Mucosa of stomach (tissue), 1 donor: ENCODE data around the gene TCP11.

Experiments used
- H3K27me3 ChIP-seq: one replicate; pipeline ENCODE4 v1.7.0; 2013; ENCODE audit warnings: mild to moderate bottlenecking, low read length; ENCODE audit not compliant: control insufficient read depth, insufficient read depth
- H3K36me3 ChIP-seq: one replicate; pipeline ENCODE4 v1.7.0; 2013; ENCODE audit warnings: low read length; ENCODE audit not compliant: control insufficient read depth, insufficient read depth
- H3K4me1 ChIP-seq: one replicate; pipeline ENCODE4 v1.7.0; 2013; ENCODE audit warnings: mild to moderate bottlenecking, low read length; ENCODE audit not compliant: control insufficient read depth, insufficient read depth
- H3K4me3 ChIP-seq: one replicate; pipeline ENCODE4 v1.7.0; 2013; ENCODE audit warnings: low read length
- H3K9ac ChIP-seq: one replicate; pipeline ENCODE4 v1.7.0; 2013; ENCODE audit warnings: mild to moderate bottlenecking, low read length, moderate library complexity
- H3K9me3 ChIP-seq: one replicate; pipeline ENCODE4 v1.7.0; 2013; ENCODE audit warnings: mild to moderate bottlenecking, low read length, moderate library complexity; ENCODE audit not compliant: control insufficient read depth
- donor health status: Pancreatic carcinoma.

The TCP11 gene

GRCh38 chr6:35168461-35168861 is 27.3 kb upstream of the TCP11 start:
- peaks cover 35% of the 10 kb centered on the region for H3K4me1 ChIP-seq
- H3K4me3 ChIP-seq: no peak overlapping the region
- H3K27me3 ChIP-seq: no peaks in the 10 kb centered on the region
- H3K9ac ChIP-seq: no peak overlapping the region
- no peaks in the 10 kb centered on the region for H3K9me3 ChIP-seq
- no peaks in the 10 kb centered on the region for H3K36me3 ChIP-seq

DNA sequence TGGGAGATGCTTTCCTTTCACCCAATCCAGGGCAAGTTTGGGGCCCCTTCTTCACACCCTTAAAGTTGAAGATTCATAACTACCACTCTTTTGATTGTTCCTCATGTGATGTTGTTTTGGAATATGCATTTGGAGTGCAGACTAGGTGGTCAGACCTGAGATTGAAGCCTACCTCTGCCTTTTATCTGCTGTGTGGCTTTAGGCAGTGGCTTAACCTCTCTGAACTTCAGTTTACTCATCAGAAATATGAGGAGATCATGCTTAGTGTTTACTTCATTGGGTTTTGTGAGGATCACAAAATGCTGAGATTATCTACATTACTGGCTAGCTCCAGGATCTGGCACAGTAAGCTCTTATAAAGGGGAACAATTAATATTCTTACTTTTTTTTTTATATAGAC is 26.4 kb upstream of the TCP11 start:
- Histone ChIP-seq H3K4me3 (no peak overlapping the region), H3K9me3 (no peaks in the 10 kb centered on the region), H3K36me3 (no peaks in the 10 kb centered on the region), H3K4me1 (peaks cover 38% of the 10 kb centered on the region), H3K27me3 (no peaks in the 10 kb centered on the region), H3K9ac (no peak overlapping the region)

- Histone ChIP-seq H3K9ac (peak overlapping the region; percentile 51), H3K4me1 (peaks cover 41% of the 10 kb centered on the region), H3K4me3 (no peak overlapping the region), H3K27me3 (no peaks in the 10 kb centered on the region), H3K9me3 (no peaks in the 10 kb centered on the region), H3K36me3 (no peaks in the 10 kb centered on the region)
Observed at GRCh38 chr6:35166520-35166919, 25.4 kb upstream of the TCP11 start.

DNA sequence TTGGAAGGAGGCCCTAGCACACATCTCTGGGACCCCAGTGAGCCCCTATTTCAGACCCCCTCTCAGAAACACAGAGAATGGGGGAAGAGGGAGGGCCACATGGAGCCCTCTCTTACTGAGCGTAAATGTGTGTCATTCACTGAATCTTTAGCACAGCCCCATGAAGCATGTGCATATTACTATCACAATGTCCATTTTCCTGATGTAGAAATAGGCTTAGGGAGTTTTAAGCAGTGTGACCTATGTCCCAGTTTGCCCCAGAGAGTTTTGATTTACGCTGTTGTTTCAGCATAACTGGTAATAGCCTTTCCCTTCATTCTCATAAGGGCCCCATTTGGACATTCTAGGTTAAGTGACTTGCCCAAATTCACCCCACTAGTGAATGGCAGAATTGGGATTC is 25.0 kb upstream of the TCP11 start:
- no peaks in the 10 kb centered on the region for H3K36me3 ChIP-seq
- no peak overlapping the region for H3K4me3 ChIP-seq
- H3K9ac ChIP-seq: peak overlapping the region; percentile 51
- peaks cover 44% of the 10 kb centered on the region for H3K4me1 ChIP-seq
- H3K27me3 ChIP-seq: no peaks in the 10 kb centered on the region
- H3K9me3 ChIP-seq: no peaks in the 10 kb centered on the region

- Histone ChIP-seq H3K36me3 (no peaks in the 10 kb centered on the region), H3K9me3 (no peaks in the 10 kb centered on the region), H3K4me3 (no peak overlapping the region), H3K9ac (peak overlapping the region; percentile 51), H3K27me3 (no peaks in the 10 kb centered on the region), H3K4me1 (peaks cover 48% of the 10 kb centered on the region)
Observed at GRCh38 chr6:35165630-35166071, 24.5 kb upstream of the TCP11 start.

DNA sequence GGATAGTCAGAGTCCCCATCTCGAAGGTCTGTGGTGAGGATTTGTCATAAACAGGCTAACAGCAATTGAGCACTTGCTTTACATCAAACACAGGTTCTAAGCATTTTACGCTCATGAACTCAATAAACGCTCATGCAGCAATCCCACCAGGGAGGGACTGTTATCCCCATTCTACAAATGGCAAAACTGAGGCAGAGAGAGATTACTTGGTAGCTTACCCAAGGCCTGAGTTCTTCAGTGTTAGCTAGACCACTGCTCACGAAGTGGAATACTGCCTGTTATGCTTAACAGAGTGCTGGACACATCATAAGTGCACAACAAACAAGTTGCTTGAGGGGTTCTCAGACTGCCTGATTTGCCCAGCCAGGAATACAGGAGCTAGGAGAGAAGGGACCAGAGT is 23.7 kb upstream of the TCP11 start:
- Histone ChIP-seq H3K4me1 (peaks cover 48% of the 10 kb centered on the region), H3K27me3 (no peaks in the 10 kb centered on the region), H3K9ac (peak overlapping the region; percentile 51), H3K9me3 (no peaks in the 10 kb centered on the region), H3K4me3 (no peak overlapping the region), H3K36me3 (no peaks in the 10 kb centered on the region)

DNA sequence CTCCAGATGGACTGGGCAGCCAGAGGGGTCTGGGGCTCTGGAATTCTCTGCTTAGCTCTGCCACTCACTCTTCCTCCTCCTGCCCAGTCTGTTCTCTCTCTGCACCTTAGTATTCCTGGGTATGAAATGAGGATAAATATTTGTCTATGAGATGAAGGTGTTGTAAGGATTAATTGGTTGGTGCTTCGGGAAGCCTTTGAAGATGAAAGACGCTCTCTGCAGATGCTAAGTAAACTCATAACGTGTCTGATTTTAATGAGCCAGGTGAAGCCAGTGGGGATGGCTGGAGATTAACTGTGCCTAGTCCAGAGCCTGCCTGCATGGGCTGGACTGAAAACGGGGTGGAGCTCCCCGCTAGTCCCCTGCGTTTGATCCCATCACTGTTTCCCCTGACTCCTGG is 23.1 kb upstream of the TCP11 start:
- Histone ChIP-seq H3K27me3 (no peaks in the 10 kb centered on the region), H3K4me1 (peaks cover 48% of the 10 kb centered on the region), H3K9ac (no peak overlapping the region), H3K9me3 (no peaks in the 10 kb centered on the region), H3K4me3 (no peak overlapping the region), H3K36me3 (no peaks in the 10 kb centered on the region)

DNA sequence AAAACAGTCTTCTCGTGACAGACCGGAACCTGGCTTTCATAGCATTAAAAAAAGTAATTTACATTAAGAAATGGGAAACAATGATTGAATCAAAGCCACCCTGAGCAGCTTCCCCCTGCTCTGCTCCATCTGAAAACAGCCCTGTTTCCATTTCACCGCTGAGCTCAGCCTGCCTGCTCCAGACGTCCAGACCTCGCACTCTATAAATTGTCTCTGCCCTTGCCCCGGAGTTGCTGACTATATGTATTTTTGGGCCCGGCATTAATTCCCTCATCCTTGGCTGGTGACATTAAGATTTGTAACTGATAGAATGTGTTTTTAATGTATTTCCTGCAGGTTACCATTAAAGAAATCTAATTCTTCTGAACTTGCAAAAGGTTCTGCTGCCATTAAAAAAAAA is 22.7 kb upstream of the TCP11 start:
- peaks cover 48% of the 10 kb centered on the region for H3K4me1 ChIP-seq
- H3K36me3 ChIP-seq: no peaks in the 10 kb centered on the region
- H3K27me3 ChIP-seq: no peaks in the 10 kb centered on the region
- no peak overlapping the region for H3K4me3 ChIP-seq
- no peak overlapping the region for H3K9ac ChIP-seq
- no peaks in the 10 kb centered on the region for H3K9me3 ChIP-seq

DNA sequence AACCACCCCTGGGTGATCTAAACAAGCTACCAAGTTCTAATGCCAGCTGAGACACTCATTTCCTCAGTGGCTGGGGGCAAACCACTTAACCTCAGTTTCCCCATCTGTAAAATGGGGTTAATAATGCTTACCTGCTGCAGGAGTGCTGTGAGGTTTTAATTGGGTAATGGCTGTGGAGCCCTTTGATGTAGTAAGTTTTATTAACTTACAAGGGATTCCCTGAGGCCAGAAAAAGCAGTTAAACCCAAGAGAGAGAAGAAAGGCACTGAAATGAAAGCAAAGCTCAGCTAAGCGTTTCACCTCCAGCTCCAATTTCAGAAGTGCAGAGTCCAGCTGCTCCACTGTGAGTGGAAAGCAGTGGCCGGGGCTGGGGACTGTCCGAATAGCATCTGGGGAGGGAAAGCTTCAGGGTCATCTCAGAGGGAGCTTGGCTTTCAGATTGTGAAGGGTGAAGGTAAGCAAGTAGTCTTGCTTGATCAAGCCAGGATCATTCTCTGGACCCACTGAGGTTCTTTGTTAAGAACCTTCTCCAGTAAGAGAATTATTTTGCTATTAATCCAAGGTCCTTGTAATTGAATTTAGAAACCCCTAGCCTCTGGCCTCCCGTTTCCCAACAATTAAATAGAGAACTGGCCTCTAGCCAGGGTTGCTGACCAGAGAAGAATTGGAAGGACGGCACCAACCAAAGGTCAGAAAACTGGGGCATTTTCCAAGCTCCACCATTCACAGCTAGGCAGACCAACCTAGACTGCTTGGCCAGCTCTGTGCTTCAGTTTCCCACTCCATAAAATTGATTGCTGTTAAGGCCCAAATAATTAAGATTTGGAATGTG is 20.9 kb upstream of the TCP11 start:
- H3K4me1 ChIP-seq: peaks cover 40% of the 10 kb centered on the region
- no peaks in the 10 kb centered on the region for H3K27me3 ChIP-seq
- no peaks in the 10 kb centered on the region for H3K9me3 ChIP-seq
- no peak overlapping the region for H3K9ac ChIP-seq
- H3K4me3 ChIP-seq: no peak overlapping the region
- no peaks in the 10 kb centered on the region for H3K36me3 ChIP-seq

- H3K9me3 ChIP-seq: no peaks in the 10 kb centered on the region
- peaks cover 32% of the 10 kb centered on the region for H3K4me1 ChIP-seq
- no peak overlapping the region for H3K9ac ChIP-seq
- H3K4me3 ChIP-seq: no peak overlapping the region
- no peaks in the 10 kb centered on the region for H3K27me3 ChIP-seq
- H3K36me3 ChIP-seq: no peaks in the 10 kb centered on the region
Observed at GRCh38 chr6:35161266-35161665, 20.1 kb upstream of the TCP11 start.

DNA sequence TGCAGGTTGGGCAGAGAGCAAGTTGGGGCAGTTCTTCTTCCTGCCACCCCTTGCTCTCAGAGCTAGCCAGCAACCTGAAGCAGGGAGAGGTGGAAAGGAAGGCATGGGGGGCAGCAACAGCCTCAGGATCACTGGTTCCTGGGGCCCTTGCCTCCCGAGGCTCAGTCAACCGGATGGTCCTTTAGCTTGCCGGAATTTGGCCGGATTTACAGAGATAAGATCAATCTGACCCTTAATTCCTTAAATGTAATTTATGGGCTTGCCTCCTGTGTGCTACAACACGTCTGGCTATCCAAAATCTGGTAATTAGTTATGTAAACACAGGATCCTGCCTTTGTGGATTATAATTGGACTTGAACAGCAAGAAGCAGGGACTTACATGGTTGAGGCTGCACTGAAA is 19.5 kb upstream of the TCP11 start:
- no peaks in the 10 kb centered on the region for H3K9me3 ChIP-seq
- peaks cover 27% of the 10 kb centered on the region for H3K4me1 ChIP-seq
- H3K4me3 ChIP-seq: no peak overlapping the region
- no peaks in the 10 kb centered on the region for H3K36me3 ChIP-seq
- no peak overlapping the region for H3K9ac ChIP-seq
- H3K27me3 ChIP-seq: no peaks in the 10 kb centered on the region

DNA sequence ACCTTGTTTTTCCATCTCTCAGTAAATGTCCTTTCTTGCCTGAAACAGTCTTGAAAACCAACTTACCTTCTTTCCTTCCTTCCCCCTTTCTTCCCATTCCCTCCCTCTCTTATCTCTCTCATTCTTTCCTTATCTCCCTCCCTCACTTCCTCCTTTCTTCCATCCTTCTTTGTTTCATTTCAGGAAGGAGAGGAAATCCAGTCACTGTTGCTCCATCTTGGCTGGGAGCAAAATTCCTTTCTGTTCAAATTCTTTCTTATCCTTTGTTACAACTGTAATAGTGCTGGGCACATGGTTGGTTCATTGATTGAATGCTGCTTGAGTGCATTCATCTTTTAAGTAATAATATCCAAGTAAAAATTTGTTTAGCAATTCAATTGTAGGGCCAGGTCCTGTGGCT is 17.4 kb upstream of the TCP11 start:
- no peak overlapping the region for H3K9ac ChIP-seq
- no peak overlapping the region for H3K4me3 ChIP-seq
- H3K27me3 ChIP-seq: no peaks in the 10 kb centered on the region
- peaks cover 12% of the 10 kb centered on the region for H3K4me1 ChIP-seq
- H3K36me3 ChIP-seq: no peaks in the 10 kb centered on the region
- no peaks in the 10 kb centered on the region for H3K9me3 ChIP-seq

GRCh38 chr6:35154947-35155346 is 13.8 kb upstream of the TCP11 start:
- Histone ChIP-seq H3K4me1 (no peaks in the 10 kb centered on the region), H3K9me3 (no peaks in the 10 kb centered on the region), H3K27me3 (no peaks in the 10 kb centered on the region), H3K36me3 (no peaks in the 10 kb centered on the region), H3K9ac (no peak overlapping the region), H3K4me3 (no peak overlapping the region)
